G401.6 (cell line): Measurements from ENCODE around the gene CALY.

Experiments
- FAIRE-seq: peaks from 2 replicates; lab custom pipeline; 2012; peaks lifted over from hg19 to GRCh38; lab: Jason Lieb, UNC

CALY gene

GRCh38 chr10:133351408-133352318 lies 15.0 kb upstream of the CALY start:
- no peak for FAIRE-seq

GRCh38 chr10:133350950-133351329 lies 14.2 kb upstream of the CALY start:
- FAIRE-seq = no peak

GRCh38 chr10:133350283-133350949 lies 13.7 kb upstream of the CALY start:
- no peak for FAIRE-seq

GRCh38 chr10:133349577-133350011 lies 12.9 kb upstream of the CALY start:
- FAIRE-seq = no peak

GRCh38 chr10:133349160-133349568 lies 12.5 kb upstream of the CALY start:
- no peak for FAIRE-seq

GRCh38 chr10:133347710-133348517 lies 11.2 kb upstream of the CALY start:
- FAIRE-seq = no peak

GRCh38 chr10:133346413-133346812 lies 9.7 kb upstream of the CALY start:
- FAIRE-seq = no peak

GRCh38 chr10:133344236-133344635 lies 7.5 kb upstream of the CALY start:
- FAIRE-seq = no peak

- FAIRE-seq = no peak
Measured at GRCh38 chr10:133343558-133343957, 6.9 kb upstream of the CALY start.

GRCh38 chr10:133342942-133343341 lies 6.2 kb upstream of the CALY start:
- FAIRE-seq = no peak

DNA sequence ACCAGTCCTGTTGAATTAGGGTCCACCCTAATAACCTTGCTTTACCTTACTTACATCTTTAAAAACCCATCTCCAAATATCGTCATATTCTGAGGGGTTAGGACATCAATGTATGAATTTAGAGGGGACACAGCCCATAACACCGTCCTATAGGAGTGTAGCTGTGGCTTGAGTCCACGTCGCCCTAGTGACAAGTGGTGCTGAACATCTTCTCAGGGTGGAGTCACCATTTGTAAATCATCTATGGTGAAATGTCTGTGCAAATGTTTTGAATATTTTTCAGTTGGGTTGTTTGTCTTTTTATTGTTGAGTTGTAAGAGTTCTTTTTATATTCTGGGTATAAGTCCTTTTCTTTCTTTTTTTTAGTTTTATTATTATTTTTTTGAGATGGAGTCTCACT lies 5.3 kb upstream of the CALY start:
- FAIRE-seq = no peak

DNA sequence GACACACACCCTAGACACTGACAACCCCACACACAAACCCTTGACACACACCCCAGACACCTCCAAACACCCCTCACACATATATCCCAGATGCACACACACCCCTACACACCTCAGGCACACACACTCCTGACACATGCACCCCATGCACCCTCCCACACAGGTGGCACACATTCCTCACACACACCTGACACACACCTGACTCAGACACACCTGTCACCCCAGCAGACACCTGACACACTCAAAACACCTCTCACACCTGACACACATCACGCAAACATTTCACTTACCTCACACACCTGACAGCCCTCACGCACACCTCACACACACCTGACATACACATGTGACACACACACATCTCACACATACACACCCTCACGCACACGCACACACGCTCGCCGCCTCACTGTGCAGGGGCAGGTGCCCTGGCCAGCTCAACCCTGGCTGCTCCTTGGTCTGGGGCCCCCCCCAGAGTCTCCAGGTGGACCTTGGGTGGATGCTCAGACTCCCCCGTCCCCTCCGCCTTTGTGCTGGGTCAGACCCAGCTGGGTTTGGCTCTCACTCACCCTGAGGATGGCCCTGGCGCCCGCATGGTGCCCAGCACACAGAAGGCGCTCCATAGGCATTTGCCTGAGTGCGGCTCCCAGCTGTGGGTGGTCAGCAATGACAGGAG lies 3.1 kb upstream of the CALY start:
- FAIRE-seq = no peak

GRCh38 chr10:133338080-133339071 lies 1.7 kb upstream of the CALY start:
- FAIRE-seq = no peak

GRCh38 chr10:133337370-133337725 lies 652 bp upstream of the CALY start:
- FAIRE-seq = no peak

- no peak for FAIRE-seq
Measured at GRCh38 chr10:133336118-133336576, 549 bp downstream of the CALY start.

DNA sequence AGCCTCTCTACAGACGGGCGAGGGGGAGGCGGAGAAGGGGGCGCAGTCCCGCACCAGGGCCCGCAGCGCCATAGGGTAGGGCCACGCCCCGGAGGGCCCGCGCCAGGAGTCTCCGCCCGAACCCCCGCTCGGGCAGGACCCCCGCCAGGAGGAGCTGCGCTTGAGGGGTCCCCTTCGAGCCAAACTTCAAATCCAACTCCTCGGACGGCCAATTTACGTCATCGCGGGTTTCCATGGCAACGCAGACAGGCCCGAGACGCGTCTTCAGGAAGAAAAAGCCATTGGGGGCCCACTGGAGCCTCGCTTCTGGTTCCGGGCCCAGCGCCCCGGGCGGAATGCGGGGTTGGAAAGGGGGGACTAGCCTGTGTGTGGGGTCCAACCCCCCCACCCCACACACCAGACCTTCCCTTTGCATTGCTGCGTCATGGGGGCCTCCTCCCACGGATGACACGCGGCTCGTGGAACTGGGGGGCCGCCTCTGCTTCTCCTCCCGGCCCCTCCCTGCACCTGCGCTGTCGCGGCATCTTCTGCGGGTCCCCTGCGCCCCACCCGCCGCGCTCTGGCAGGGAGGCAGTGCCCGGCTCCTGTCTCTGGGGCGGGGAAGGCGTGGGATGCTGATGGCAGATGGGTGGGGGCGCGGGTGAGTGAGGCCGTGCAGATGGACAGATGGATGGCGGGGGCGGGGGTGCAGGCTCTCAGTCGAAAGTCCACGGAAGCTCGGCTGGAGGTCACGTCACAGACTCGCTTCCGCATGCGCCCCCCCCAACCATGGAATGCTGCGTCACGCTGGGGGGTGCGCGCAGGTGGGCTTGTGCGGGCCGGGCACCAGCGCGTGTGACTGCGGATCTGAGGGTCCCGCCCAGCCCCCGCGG lies 1.2 kb downstream of the CALY start:
- no peak for FAIRE-seq

DNA sequence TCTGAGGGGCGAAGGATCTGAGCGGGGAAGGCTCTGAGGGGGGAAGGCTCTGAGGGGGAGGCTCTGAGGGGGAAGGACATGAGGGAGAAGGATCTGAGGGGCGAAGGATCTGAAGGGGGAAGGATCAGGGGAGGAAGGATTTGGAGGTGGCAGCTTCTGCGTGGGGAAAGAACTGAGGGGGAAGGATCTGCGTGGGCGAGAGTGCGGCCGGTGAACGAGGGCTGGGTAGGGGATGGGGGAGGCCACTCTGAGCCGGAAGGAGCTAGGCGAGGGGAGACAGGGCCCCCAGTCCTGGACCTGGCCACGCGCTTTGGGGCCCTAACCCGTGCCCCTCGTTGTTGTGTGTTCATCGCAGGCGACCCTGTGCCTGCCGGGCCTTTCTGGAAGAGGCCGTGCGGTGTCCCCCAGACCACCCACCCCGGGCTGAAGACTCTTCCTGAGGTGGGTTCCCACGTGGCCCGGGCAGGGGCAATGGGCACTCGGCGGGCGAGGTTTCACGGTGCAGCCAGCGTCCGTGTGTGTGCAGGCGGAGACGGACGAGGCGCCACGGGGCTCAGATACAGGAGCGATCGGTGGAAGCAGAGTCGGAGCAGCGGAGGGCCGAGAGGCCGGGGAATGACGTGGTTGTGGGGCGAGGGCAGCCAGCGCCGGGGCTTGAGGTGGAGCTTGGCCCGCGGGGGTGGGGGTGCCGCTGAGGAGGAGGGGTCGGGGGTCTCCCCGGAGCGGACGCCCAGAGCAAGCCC lies 2.0 kb downstream of the CALY start:
- FAIRE-seq = no peak

- FAIRE-seq = no peak
Measured at GRCh38 chr10:133332936-133333699, 3.6 kb downstream of the CALY start.
